GM08714 (cell line): ENCODE results near the gene SEMA3G.

Source experiments
- H3K4me3 ChIP-seq: fragments of 200-500 bp; sonication (Bioruptor generic); 2 replicates; pipeline ENCODE4 v1.5.1; 2014; ENCODE audit warnings: mild to moderate bottlenecking, low read length, inconsistent platforms
- ZNF274 ChIP-seq: IDR thresholded peaks from 2 replicates; pipeline ENCODE4 v1.6.1; 2012; ENCODE audit warnings: mild to moderate bottlenecking, low read depth, low read length

Gene SEMA3G

DNA sequence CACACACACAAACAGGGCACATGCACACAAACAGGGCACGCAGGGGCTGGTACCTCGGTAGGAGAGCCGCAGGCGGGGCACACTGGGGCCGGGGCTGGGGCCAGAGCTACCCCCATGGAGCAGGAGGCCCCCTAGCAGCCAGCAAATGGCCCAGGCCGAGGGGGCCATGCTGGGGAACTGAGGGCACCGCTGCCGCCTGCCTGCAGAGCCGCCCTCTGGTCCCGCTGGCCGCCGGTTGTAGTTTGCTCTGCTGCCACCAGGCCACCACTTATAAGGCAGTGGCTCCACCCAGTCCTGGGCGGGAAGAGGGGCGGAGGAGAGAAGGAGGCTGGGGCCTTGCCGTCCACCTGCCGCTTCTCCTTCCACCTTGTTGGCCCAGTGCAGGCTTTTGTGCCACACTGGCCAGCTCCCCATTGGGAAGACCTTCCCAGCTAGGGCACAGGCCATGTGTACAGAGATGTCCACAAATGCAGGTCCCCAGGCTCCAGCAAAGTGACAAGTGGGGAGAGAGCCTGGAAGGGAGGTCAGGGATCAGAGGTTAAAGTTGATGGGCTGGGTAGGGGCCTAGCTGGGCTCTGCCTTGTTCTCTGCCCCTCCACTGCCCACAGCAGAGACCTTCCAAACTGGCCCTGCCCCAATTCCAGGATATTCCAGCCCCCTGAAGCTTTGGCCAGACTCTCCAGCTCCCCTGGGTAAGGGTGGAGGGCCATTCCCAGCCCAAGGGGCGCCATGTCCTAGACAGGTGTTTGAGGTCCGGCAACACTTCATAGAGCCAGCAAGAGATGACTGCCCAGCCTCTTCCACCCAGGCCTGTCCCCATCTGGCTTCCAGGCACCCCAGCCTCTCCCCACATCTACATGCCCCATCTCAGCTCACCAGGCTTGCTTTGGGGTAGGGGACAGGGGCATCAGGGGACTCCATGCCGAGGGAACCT lies at the start of gene SEMA3G:
Gene SEMA3G (minus strand): TSS at position 244 of the 934 bp plus-strand sequence. CDS start 76 bp downstream, at position 168.
- no peak within 1 kb of the TSS for H3K4me3 ChIP-seq
- TF ChIP-seq ZNF274, result no peak

DNA sequence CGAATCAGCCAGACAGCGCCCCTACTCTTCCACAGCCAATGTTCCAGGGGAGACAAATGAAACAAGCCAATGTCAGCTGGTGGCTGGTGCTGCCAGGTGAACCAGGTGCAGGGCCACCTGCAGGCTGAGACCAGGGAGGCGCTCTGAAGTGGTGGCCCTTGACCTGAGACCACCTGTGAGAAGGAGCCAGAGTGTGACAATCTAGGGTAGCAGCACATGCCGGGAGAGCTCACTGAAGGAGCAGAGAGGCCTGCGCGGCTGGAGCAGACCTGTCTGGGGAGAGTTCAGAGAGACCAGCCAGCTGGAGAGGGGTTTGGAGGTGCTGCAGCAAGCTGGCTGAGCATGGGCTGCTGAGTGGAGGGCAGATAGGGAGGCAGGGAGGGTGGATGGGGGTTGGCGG lies 49.5 kb upstream of the SEMA3G start:
- TF ChIP-seq ZNF274, result no peak
- no peak overlapping the region for H3K4me3 ChIP-seq

DNA sequence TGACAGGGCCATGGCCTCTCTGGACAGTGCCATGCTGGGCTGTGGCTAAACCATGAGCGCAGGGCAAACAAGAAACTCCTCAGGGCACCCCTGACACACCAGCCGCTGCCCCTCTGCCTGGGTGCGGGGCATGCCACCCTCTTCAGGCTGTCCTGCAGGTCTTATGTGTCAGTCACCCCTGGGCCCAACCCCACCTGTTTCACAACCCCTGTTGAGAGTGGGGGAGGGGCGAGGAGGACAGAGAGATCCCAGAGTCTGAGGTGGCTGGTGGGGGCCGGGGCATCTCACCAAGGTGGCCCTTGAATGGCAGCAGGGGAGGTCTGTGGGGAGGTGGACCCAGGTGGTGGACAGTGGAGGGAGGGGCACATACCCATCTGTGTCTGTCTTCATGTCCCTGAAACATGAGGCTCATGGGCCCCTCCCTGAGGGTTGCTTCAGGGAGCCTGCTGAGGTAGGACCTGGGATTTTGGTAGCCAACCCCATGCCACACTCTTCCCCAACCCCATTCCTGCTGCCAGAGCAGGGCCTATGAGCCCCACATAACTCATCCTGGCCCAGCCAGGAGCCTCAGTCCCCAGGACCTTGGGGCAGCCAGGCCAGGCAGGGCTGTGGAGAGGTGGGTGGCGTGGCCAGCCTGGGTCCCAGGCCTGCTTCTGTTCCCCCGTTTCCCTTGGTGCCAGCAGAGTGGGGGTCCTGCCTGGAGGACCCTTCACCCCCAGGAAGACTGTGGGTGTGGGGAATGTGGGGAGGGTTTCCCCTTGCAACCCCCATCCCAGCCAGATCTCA lies 48.5 kb upstream of the SEMA3G start:
- no peak for TF ChIP-seq ZNF274
- no peak overlapping the region for H3K4me3 ChIP-seq

DNA sequence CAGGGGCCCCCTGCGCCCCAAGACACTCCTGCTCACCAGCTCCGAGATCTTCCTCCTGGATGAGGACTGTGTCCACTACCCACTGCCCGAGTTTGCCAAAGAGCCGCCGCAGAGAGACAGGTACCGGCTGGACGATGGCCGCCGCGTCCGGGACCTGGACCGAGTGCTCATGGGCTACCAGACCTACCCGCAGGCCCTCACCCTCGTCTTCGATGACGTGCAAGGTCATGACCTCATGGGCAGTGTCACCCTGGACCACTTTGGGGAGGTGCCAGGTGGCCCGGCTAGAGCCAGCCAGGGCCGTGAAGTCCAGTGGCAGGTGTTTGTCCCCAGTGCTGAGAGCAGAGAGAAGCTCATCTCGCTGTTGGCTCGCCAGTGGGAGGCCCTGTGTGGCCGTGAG lies 47.2 kb upstream of the SEMA3G start:
- no peak overlapping the region for H3K4me3 ChIP-seq
- no peak for TF ChIP-seq ZNF274

DNA sequence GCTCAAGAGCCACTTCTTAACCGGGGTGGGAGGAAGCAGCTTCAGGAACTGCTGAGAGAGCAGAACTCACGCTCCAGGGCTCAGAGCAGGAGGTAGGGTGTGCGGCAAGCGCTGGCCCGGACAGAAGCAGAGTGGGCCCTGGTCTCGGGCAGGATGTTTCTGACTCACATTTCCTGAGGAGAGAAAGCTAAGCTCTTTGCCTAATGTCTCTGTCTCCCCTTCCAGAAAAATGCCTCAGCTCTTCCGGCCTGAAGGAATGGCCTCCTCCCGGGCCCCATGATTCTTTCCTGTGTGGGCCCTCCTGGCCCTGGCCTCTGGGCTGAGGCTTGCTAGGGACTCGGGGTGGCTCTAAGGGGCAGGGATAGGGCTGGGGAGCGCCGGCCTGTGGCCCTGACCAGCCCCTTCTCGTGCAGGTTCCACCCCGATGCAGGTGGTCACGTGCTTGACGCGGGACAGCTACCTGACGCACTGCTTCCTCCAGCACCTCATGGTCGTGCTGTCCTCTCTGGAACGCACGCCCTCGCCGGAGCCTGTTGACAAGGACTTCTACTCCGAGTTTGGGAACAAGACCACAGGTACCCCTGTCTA lies 46.1 kb upstream of the SEMA3G start:
- no peak overlapping the region for H3K4me3 ChIP-seq
- TF ChIP-seq ZNF274, result no peak

DNA sequence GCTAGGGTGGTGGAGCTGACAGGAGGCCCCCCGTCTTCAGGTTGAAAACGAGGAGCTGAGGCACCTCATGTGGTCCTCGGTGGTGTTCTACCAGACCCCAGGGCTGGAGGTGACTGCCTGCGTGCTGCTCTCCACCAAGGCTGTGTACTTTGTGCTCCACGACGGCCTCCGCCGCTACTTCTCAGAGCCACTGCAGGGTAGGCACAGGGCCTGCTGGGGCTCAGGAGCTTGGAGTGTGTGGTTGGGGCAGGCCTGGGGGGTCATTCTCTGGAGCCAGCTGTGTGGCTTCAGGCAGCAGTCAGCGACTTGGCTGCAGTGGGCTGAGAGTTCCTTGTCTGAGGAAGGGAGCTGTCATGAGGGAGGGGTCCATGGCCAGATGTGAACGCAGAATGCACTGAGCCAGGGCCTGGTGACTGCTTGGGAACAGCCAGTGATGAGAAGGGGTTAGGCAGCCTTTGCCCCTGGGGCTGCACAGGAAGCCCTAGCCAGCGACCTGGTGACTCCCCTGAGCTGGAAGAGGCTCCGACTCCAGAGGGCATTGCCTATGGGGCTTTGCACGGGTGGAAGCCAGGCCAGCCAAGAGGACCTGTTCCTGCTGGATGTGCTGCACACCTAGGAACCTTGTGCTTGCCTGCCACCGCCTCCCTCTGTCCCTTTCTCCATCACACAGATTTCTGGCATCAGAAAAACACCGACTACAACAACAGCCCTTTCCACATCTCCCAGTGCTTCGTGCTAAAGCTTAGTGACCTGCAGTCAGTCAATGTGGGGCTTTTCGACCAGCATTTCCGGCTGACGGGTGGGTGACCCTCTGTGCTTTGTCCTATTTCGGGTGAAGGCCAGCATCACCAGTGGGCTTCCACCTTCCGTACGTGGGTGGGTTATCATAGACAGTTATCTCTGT lies 45.4 kb upstream of the SEMA3G start:
- TF ChIP-seq ZNF274, result no peak
- no peak overlapping the region for H3K4me3 ChIP-seq

DNA sequence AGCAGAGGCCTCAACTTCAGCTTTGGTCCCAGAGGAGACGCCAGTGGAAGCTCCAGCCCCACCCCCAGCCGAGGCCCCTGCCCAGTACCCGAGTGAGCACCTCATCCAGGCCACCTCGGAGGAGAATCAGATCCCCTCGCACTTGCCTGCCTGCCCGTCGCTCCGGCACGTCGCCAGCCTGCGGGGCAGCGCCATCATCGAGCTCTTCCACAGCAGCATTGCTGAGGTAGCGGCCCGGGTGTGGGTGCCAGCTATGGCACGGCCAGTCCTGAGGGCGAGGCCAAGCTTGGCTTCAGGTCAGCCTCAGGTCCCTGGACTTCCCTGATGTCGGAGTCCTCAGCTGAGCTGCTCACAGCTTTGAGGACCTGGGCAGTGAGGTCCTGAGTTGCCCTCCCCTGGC lies 44.5 kb upstream of the SEMA3G start:
- no peak for TF ChIP-seq ZNF274
- H3K4me3 ChIP-seq, result no peak overlapping the region

DNA sequence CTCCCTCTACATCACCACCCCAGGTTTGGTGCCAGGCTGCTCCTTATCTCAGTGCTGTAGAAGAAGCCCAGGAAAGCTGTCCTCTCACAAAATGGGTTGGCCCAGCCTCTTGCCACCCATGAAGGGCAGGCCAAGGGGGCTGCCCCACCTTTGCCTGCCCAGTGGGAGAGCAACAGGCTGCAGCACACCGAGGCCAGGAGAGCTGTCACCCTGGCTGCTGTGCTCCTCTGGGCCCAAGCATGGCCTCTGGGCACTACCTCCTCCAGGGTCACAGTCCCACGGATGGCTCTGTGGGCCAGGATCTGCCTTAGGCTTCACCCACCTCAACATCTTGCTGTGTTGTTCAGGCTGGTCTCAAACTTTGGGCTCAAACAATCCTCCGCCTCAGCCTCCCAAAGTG lies 43.8 kb upstream of the SEMA3G start:
- H3K4me3 ChIP-seq, result no peak overlapping the region
- TF ChIP-seq ZNF274, result no peak

DNA sequence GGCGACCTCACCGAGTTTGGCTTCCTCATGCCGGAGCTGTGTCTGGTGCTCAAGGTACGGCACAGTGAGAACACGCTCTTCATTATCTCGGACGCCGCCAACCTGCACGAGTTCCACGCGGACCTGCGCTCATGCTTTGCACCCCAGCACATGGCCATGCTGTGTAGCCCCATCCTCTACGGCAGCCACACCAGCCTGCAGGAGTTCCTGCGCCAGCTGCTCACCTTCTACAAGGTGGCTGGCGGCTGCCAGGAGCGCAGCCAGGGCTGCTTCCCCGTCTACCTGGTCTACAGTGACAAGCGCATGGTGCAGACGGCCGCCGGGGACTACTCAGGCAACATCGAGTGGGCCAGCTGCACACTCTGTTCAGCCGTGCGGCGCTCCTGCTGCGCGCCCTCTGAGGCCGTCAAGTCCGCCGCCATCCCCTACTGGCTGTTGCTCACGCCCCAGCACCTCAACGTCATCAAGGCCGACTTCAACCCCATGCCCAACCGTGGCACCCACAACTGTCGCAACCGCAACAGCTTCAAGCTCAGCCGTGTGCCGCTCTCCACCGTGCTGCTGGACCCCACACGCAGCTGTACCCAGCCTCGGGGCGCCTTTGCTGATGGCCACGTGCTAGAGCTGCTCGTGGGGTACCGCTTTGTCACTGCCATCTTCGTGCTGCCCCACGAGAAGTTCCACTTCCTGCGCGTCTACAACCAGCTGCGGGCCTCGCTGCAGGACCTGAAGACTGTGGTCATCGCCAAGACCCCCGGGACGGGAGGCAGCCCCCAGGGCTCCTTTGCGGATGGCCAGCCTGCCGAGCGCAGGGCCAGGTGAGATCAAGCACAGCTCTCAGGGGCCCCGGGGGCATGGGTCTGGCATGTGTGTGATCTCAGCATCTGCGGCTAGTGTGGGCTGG lies 43.1 kb upstream of the SEMA3G start:
- H3K4me3 ChIP-seq, result no peak overlapping the region

DNA sequence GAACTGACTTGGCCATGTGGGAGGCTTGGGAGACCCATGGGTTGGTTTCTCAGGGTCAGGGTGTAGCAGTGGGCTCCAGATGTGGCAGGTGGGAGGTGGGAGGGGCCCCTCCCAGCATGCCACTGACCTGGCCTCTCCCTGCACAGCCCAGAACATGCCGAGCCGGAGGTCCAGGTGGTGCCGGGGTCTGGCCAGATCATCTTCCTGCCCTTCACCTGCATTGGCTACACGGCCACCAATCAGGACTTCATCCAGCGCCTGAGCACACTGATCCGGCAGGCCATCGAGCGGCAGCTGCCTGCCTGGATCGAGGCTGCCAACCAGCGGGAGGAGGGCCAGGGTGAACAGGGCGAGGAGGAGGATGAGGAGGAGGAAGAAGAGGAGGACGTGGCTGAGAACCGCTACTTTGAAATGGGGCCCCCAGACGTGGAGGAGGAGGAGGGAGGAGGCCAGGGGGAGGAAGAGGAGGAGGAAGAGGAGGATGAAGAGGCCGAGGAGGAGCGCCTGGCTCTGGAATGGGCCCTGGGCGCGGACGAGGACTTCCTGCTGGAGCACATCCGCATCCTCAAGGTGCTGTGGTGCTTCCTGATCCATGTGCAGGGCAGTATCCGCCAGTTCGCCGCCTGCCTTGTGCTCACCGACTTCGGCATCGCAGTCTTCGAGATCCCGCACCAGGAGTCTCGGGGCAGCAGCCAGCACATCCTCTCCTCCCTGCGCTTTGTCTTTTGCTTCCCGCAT lies 42.3 kb upstream of the SEMA3G start:
- no peak overlapping the region for H3K4me3 ChIP-seq
- no peak for TF ChIP-seq ZNF274

More for the DNA sequence above, 43.1 kb upstream of the SEMA3G start:
- TF ChIP-seq ZNF274, result no peak

DNA sequence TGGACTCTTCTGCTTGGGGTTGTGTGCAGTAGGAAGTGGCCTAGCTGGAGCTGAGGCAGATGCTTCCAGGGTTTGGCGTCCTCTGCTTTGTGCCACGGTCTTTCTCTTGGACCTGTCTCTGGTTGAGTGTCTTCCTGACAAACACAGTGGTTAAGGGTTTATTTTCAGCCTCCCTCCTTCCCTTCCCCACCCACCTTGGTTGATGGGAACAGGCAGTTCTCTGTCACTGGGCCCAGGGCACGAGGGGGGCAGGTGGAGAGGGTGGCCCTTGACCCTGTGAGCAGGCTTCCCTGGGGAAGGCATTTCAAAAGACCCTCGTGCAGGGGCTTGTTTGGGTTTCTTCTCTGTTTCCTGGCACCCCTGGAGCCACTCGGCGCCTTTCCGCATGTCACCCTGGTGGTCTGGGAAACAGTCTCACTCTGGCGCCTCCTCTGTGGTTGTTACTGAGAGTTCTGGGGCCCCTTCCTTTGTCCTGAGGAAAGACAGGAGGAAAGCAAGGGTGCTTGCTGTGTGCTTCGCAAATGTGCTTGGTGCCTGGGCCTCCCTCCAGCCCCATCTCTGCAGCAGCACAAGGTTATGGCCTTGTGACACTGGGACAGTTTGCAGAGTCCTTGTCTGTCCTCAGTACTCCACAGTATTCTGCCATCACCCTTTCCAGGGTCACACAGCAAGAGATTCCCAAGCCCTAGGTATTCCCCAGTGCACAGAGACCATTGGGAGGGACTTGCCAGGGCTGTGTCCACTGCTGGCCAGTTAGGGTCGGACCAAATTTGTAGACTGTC lies 40.0 kb upstream of the SEMA3G start:
- no peak for TF ChIP-seq ZNF274
- H3K4me3 ChIP-seq, result no peak overlapping the region
